ENCODE measurements around the gene IRGQ.

IRGQ gene

DNA sequence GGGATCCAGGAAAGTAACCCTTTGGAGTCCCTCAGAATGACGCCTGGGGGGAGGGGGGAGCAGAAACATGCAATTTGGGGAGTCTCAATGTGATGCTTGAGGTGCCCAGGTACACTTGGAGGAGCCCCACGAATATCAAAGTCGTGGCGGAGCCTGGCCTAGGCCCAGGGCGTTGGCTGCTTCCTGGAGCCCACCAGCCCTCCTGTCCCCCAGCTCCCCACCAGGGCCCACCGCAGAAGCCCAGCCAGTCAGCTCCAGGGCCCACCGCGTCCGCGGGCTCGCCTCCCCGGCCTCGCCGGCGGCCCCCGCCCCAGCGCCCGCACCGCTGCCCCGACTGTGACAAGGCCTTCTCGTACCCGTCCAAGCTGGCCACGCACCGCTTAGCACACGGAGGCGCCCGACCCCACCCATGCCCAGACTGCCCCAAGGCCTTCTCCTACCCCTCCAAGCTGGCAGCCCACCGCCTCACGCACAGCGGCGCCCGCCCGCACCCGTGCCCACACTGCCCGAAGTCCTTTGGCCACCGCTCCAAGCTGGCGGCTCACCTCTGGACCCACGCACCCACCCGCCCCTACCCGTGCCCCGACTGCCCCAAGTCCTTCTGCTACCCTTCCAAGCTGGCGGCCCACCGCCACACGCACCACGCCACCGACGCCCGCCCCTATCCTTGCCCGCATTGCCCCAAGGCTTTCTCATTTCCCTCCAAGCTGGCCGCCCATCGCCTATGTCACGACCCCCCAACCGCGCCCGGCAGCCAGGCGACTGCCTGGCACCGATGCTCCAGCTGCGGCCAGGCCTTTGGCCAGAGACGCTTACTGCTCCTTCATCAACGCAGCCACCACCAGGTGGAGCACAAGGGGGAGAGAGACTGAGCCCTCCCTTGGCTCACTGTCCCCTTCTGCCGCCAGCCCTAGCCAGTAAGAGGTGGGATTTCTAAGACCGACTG is 60.8 kb downstream of the IRGQ start:
- peak; percentile 35 for DNase-seq

Measured in CD4-positive, alpha-beta T cell treated with Interleukin-21 for 1 hour (primary cell).